HCT116 (cell line): Measurements from ENCODE around the gene TBKBP1. TPM values are rescaled to one million over a fixed set of nuclear protein-coding genes. Genes with fewer than 3 reads are reported as not detected.

Experiments used
- ATAC-seq: fragments of 200-7000 bp; cut with Tn5 transposase; 2 replicates; pipeline ENCODE4 v1.9.1; 2020; ENCODE audit warnings: mild to moderate bottlenecking, moderate library complexity
- BruUV-seq: library from RNA; stranded (reverse); fragments of 400-500 nt; replicated peaks from 2 replicates; lab custom pipeline; 2021; lab: Mats Ljungman, UMichigan
- CTCF ChIA-PET: fragments of 300-600 bp; sonication (Branson Sonifier 250); formaldehyde crosslinking; loops from one replicate; lab custom pipeline; 2021; ENCODE audit warnings: antibody characterized with exemption; lab: Charles Lee
- POLR2A ChIA-PET: fragments of 300-600, 350-600 bp; sonication (Branson Sonifier 250); formaldehyde crosslinking; loops from one replicate; lab custom pipeline; 2021; ENCODE audit warnings: antibody characterized with exemption; lab: Charles Lee
- RAD21 ChIA-PET, 2 experiments: fragments of 300-600 bp; sonication (Branson Sonifier 250); formaldehyde crosslinking; loops; one replicate each; lab custom pipeline; 2023; ENCODE audit warnings: low total read pairs in 2 of 2; ENCODE audit not compliant: uncharacterized antibody in 2 of 2, unreplicated experiment in 2 of 2, low non-redundant PET in 1 of 2; lab: Charles Lee
- DNase-seq: peaks from one replicate; pipeline ENCODE4 v3.0.0-alpha.2; 2010; ENCODE audit warnings: low read depth, low spot score
- H2AFZ ChIP-seq: fragments of 200-600 bp; shearing (Covaris generic), sonication (generic); 2 replicates; pipeline ENCODE4 v1.6.1; 2017; ENCODE audit warnings: low read depth, mixed run types, mixed read lengths, antibody characterized with exemption, low read length; ENCODE audit not compliant: poor library complexity, severe bottlenecking
- H3K27ac ChIP-seq: 2 replicates; pipeline ENCODE4 v1.5.1; 2012; ENCODE audit warnings: low read depth, low read length
- H3K27me3 ChIP-seq: fragments of 200-600 bp; sonication (generic); 2 replicates; pipeline ENCODE4 v1.6.1; 2016; ENCODE audit warnings: mixed run types, low read length, mixed read lengths; ENCODE audit not compliant: insufficient read depth
- H3K36me3 ChIP-seq, 2 experiments: fragments of 200-500 bp in 1 of 2; fragments of 200-600 bp in 1 of 2; sonication (Bioruptor generic) in 1 of 2; sonication (generic) in 1 of 2; 2 replicates each; pipeline versions ENCODE4 v1.5.1 to v1.6.1; 2014 to 2016; ENCODE audit warnings: low read length in 2 of 2, inconsistent platforms in 1 of 2, mixed read lengths in 1 of 2, mixed run types in 1 of 2; ENCODE audit not compliant: insufficient read depth in 2 of 2, control insufficient read depth in 1 of 2
- H3K4me1 ChIP-seq, 2 experiments: fragments of 200-600 bp in 1 of 2; sonication (generic) in 1 of 2; 2 replicates each; pipeline versions ENCODE4 v1.5.1 to v1.6.1; 2012 to 2017; ENCODE audit warnings: low read length in 2 of 2, inconsistent platforms in 1 of 2, mild to moderate bottlenecking in 1 of 2, mixed read lengths in 1 of 2, mixed run types in 1 of 2, moderate library complexity in 1 of 2; ENCODE audit not compliant: insufficient read depth in 2 of 2, control insufficient read depth in 1 of 2
- H3K4me2 ChIP-seq: fragments of 200-600 bp; sonication (generic); 2 replicates; pipeline ENCODE4 v1.6.1; 2017; ENCODE audit warnings: mixed run types, low read length, mixed read lengths
- H3K4me3 ChIP-seq, 2 experiments: fragments of 200-600 bp in 1 of 2; sonication (generic) in 1 of 2; replicated peaks in 1 of 2; 2 replicates each; pipeline ENCODE4 v1.5.1; 2011 to 2016; ENCODE audit warnings: low read length in 2 of 2, control low read depth in 1 of 2, low read depth in 1 of 2, mild to moderate bottlenecking in 1 of 2, mixed read lengths in 1 of 2, mixed run types in 1 of 2
- H3K79me2 ChIP-seq: fragments of 200-600 bp; sonication (generic); 2 replicates; pipeline ENCODE4 v1.6.1; 2017; ENCODE audit warnings: mild to moderate bottlenecking, mixed run types, low read length, moderate library complexity, mixed read lengths; ENCODE audit not compliant: insufficient read depth
- H3K9ac ChIP-seq: fragments of 200-600 bp; sonication (generic); 2 replicates; pipeline ENCODE4 v1.6.1; 2016; ENCODE audit warnings: low read length, mixed read lengths
- H3K9me2 ChIP-seq: fragments of 200-600 bp; sonication (generic), shearing (Covaris generic); 2 replicates; pipeline ENCODE4 v1.6.1; 2017; ENCODE audit warnings: mixed run types, mild to moderate bottlenecking, moderate library complexity; ENCODE audit not compliant: insufficient read depth
- H3K9me3 ChIP-seq, 2 experiments: fragments of 200-500 bp in 1 of 2; fragments of 200-600 bp in 1 of 2; sonication (Bioruptor generic) in 1 of 2; sonication (generic) in 1 of 2; 2 replicates each; pipeline ENCODE4 v1.6.1; 2014 to 2017; ENCODE audit warnings: low read length in 2 of 2, mixed read lengths in 2 of 2, inconsistent platforms in 1 of 2, low read depth in 1 of 2, mild to moderate bottlenecking in 1 of 2, mixed run types in 1 of 2, moderate library complexity in 1 of 2; ENCODE audit not compliant: control insufficient read depth in 1 of 2, insufficient read depth in 1 of 2
- H4K20me1 ChIP-seq: fragments of 200-600 bp; sonication (generic), shearing (Covaris generic); 2 replicates; pipeline ENCODE4 v1.6.1; 2017; ENCODE audit warnings: mixed run types, mild to moderate bottlenecking, moderate library complexity; ENCODE audit not compliant: insufficient read depth
- EZH2 ChIP-seq: fragments of 200-600 bp; sonication (generic); IDR thresholded peaks from 2 replicates; pipeline ENCODE4 v1.6.1; 2017; ENCODE audit warnings: antibody characterized with exemption, mixed run types
- FOSL1 ChIP-seq: IDR thresholded peaks from 2 replicates; pipeline ENCODE4 v1.6.1; 2012; ENCODE audit warnings: low read depth
- JUND ChIP-seq: IDR thresholded peaks from 2 replicates; pipeline ENCODE4 v1.6.1; 2012
- POLR2A ChIP-seq: IDR thresholded peaks from 2 replicates; pipeline ENCODE4 v1.7.0; 2011; ENCODE audit warnings: borderline replicate concordance; ENCODE audit not compliant: insufficient read depth, insufficient read length; ENCODE audit errors: extremely low read depth
- POLR2AphosphoS5 ChIP-seq: IDR thresholded peaks from 2 replicates; pipeline ENCODE4 v1.6.1; 2011; ENCODE audit warnings: mild to moderate bottlenecking, low read depth, low read length, moderate library complexity
- SRF ChIP-seq: IDR thresholded peaks from 2 replicates; pipeline ENCODE4 v1.6.1; 2012; ENCODE audit warnings: low read depth
- YY1 ChIP-seq: IDR thresholded peaks from 2 replicates; pipeline ENCODE4 v1.6.1; 2011; ENCODE audit warnings: low read length, low read depth, moderate library complexity, mild to moderate bottlenecking; ENCODE audit not compliant: insufficient replicate concordance; ENCODE audit errors: extremely low read depth
- intact Hi-C: fragments of 100-400 bp; cut with micrococcal nuclease; formaldehyde crosslinking; loops from 2 replicates; pipeline ENCODE4 v1.10.0; 2022
- total RNA-seq: library from RNA; stranded (reverse); gene quantifications from one replicate; pipeline ENCODE4 v1.2.1, GENCODE V29; 2021; ENCODE audit not compliant: unreplicated experiment
- TF ChIP-seq, protein P1 (sequence below): IDR thresholded peaks from 2 replicates; pipeline ENCODE4 v1.6.1; 2011; ENCODE audit warnings: mild to moderate bottlenecking, low read length, moderate library complexity; ENCODE audit not compliant: insufficient replicate concordance; ENCODE audit errors: extremely low read depth
- TF ChIP-seq, protein P2 (sequence below), 3 experiments: fragments of 200-600 bp in 1 of 3; sonication (generic) in 1 of 3; IDR thresholded peaks in 2 of 3; conservative IDR thresholded peaks in 1 of 3; 2 replicates each; pipeline ENCODE4 v1.5.1; 2012 to 2017; ENCODE audit warnings: low read depth in 2 of 3, low read length in 2 of 3, antibody characterized with exemption in 1 of 3, borderline replicate concordance in 1 of 3, control low read depth in 1 of 3, mild to moderate bottlenecking in 1 of 3, mixed read lengths in 1 of 3, mixed run types in 1 of 3, moderate library complexity in 1 of 3; ENCODE audit not compliant: insufficient read depth in 1 of 3
- TF ChIP-seq, protein P3 (sequence below): IDR thresholded peaks from 2 replicates; pipeline ENCODE4 v1.6.1; 2012
- TF ChIP-seq, protein P4 (sequence below): IDR thresholded peaks from 2 replicates; pipeline ENCODE4 v1.6.1; 2012; ENCODE audit warnings: low read depth

Gene TBKBP1
- total RNA-seq, 1 experiment from 2014 or later = 12.4 TPM

DNA sequence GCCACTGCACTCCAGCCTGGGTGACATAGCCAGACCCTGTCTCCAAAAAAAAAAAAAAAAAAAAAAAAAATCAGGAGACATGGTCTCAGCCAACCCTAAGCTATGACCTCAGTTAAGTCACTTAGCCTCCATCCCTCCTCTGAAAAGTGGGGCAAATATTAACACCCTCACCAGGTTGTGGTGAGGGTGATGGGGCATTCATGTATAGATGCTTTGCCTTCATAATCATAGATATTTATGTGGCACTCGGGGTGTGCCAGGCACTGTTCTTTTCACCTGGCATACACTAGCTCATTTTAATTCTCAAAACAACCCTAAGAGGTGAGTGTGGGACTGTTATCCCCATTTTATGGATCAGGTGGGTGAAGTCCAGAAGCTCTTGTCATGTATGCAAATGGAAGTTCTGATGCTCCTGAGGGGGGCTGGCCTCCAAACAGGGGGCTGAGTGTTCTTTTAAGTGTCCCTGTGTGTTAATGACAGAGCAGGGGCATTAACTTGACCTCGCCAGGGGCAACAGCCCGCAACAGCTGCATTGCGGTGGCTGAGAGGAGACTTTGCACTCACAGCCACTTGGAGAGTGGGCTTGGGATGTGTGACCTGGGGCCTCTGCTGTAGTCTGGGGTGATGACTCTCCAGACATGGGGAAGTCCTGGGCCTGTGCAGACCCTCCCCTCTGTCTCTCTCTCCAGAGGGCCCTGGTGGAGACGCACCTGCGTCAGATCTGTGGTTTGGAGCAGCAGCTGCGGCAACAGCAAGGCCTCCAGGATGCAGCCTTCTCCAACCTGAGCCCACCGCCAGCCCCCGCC, 4.1 kb downstream of the TBKBP1 start:
- no peak overlapping the region for H3K4me3 ChIP-seq
- POLR2A ChIA-PET = no interaction called here
- ATAC-seq = no peak

More for the DNA sequence above, 4.1 kb downstream of the TBKBP1 start:
- RAD21 ChIA-PET = interaction anchor here in 1 of 2 experiments (0.6 to 0.7 kb wide), 2 partner anchors 51 to 141 kb away, joined by 3 to 4 read pairs; no protein-coding TSS in a partner anchor
- Histone ChIP-seq H3K4me1 (peaks cover 10 to 17% of the 10 kb centered on the region in 2 experiments), H4K20me1 (no peaks in the 10 kb centered on the region)
- no peak for TF ChIP-seq YY1
- TF ChIP-seq POLR2AphosphoS5 = no peak
- TF ChIP-seq, protein P1, sequence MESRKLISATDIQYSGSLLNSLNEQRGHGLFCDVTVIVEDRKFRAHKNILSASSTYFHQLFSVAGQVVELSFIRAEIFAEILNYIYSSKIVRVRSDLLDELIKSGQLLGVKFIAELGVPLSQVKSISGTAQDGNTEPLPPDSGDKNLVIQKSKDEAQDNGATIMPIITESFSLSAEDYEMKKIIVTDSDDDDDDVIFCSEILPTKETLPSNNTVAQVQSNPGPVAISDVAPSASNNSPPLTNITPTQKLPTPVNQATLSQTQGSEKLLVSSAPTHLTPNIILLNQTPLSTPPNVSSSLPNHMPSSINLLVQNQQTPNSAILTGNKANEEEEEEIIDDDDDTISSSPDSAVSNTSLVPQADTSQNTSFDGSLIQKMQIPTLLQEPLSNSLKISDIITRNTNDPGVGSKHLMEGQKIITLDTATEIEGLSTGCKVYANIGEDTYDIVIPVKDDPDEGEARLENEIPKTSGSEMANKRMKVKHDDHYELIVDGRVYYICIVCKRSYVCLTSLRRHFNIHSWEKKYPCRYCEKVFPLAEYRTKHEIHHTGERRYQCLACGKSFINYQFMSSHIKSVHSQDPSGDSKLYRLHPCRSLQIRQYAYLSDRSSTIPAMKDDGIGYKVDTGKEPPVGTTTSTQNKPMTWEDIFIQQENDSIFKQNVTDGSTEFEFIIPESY = no peak
- TF ChIP-seq, protein P2, sequence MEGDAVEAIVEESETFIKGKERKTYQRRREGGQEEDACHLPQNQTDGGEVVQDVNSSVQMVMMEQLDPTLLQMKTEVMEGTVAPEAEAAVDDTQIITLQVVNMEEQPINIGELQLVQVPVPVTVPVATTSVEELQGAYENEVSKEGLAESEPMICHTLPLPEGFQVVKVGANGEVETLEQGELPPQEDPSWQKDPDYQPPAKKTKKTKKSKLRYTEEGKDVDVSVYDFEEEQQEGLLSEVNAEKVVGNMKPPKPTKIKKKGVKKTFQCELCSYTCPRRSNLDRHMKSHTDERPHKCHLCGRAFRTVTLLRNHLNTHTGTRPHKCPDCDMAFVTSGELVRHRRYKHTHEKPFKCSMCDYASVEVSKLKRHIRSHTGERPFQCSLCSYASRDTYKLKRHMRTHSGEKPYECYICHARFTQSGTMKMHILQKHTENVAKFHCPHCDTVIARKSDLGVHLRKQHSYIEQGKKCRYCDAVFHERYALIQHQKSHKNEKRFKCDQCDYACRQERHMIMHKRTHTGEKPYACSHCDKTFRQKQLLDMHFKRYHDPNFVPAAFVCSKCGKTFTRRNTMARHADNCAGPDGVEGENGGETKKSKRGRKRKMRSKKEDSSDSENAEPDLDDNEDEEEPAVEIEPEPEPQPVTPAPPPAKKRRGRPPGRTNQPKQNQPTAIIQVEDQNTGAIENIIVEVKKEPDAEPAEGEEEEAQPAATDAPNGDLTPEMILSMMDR (IDR thresholded peaks at IDR 0.05 in 2 of 3, conservative IDR thresholded peaks at IDR 0.05 in 1 of 3; ENCODE audit: borderline replicate concordance in 1 of 3, insufficient read depth in 1 of 3, low read depth in 2 of 3, low read length in 2 of 3) = no peak
- TF ChIP-seq, protein P3, sequence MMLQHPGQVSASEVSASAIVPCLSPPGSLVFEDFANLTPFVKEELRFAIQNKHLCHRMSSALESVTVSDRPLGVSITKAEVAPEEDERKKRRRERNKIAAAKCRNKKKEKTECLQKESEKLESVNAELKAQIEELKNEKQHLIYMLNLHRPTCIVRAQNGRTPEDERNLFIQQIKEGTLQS = no peak
- TF ChIP-seq, protein P4, sequence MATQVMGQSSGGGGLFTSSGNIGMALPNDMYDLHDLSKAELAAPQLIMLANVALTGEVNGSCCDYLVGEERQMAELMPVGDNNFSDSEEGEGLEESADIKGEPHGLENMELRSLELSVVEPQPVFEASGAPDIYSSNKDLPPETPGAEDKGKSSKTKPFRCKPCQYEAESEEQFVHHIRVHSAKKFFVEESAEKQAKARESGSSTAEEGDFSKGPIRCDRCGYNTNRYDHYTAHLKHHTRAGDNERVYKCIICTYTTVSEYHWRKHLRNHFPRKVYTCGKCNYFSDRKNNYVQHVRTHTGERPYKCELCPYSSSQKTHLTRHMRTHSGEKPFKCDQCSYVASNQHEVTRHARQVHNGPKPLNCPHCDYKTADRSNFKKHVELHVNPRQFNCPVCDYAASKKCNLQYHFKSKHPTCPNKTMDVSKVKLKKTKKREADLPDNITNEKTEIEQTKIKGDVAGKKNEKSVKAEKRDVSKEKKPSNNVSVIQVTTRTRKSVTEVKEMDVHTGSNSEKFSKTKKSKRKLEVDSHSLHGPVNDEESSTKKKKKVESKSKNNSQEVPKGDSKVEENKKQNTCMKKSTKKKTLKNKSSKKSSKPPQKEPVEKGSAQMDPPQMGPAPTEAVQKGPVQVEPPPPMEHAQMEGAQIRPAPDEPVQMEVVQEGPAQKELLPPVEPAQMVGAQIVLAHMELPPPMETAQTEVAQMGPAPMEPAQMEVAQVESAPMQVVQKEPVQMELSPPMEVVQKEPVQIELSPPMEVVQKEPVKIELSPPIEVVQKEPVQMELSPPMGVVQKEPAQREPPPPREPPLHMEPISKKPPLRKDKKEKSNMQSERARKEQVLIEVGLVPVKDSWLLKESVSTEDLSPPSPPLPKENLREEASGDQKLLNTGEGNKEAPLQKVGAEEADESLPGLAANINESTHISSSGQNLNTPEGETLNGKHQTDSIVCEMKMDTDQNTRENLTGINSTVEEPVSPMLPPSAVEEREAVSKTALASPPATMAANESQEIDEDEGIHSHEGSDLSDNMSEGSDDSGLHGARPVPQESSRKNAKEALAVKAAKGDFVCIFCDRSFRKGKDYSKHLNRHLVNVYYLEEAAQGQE = no peak
- TF ChIP-seq JUND = no peak
- no peak for TF ChIP-seq FOSL1
- no peak for TF ChIP-seq EZH2
- no peak for TF ChIP-seq SRF
- no peak for TF ChIP-seq POLR2A
- TF ChIP-seq, all 23 proteins: peak for 0
- CTCF ChIA-PET = interaction anchor here (0.7 to 1.7 kb wide), 12 partner anchors 9 to 320 kb away, joined by 3 to 13 read pairs (median 4); no protein-coding TSS in a partner anchor
- Histone ChIP-seq H2AFZ (no peak overlapping the region), H3K9me3 (no peaks in the 10 kb centered on the region), H3K27me3 (no peaks in the 10 kb centered on the region), H3K79me2 (no peaks in the 10 kb centered on the region), H3K4me2 (no peak overlapping the region), H3K9me2 (no peaks in the 10 kb centered on the region), H3K27ac (no peak overlapping the region), H3K9ac (no peak overlapping the region), H3K36me3 (no peaks in the 10 kb centered on the region)
- no peak for DNase-seq
- no TSS peak for BruUV-seq
- intact Hi-C loops = no loop called here
